Activated CD8-positive, alpha-beta memory T cell treated with anti-CD3 and anti-CD28 coated beads for 24 hours (primary cell): ENCODE measurements around the gene SP2.
A peak's percentile ranks its signal among the peaks of the same experiment; 100 is the strongest.

ENCODE experiments used
- DNase-seq: peaks from one replicate; pipeline ENCODE4 v3.0.0-alpha.2; 2020

Gene SP2

GRCh38 chr17:47895856-47896671, at the start of gene SP2:
Gene SP2 (plus strand): TSS chr17:47896236. CDS start chr17:47896287, 51 bp downstream.
- DNase-seq, result peak; percentile 100

DNA sequence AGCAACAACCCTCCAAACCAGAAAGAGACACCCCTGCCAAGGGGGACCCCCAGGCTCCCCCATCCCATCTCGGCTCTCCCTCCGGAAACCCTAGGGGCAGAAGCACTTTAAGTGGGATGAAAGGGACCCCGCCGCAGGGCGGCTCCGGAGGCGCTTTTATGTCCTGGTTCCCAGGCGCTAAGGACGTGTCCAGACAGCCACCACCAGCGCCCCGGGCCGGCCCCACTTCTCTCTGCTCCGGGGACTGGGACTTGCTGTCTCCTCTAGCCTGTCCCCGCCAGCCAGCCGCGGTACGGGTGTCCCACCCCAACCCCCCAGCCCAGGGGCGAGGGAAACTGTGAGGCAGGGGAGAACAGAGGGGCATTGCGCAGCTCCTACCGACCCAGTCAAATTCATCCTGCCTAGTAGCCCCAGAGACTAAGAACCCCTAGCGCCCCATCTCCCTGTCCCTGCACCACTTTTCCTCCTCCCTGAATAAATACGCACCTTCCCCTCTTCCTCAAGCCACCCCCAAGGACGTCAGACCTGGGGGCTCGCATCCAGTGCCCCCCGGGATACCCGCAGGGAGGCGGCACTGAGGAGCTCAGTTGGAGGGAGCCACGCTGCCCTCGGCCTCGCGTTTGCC, 49.2 kb upstream of the SP2 start:
- DNase-seq, result no peak

DNA sequence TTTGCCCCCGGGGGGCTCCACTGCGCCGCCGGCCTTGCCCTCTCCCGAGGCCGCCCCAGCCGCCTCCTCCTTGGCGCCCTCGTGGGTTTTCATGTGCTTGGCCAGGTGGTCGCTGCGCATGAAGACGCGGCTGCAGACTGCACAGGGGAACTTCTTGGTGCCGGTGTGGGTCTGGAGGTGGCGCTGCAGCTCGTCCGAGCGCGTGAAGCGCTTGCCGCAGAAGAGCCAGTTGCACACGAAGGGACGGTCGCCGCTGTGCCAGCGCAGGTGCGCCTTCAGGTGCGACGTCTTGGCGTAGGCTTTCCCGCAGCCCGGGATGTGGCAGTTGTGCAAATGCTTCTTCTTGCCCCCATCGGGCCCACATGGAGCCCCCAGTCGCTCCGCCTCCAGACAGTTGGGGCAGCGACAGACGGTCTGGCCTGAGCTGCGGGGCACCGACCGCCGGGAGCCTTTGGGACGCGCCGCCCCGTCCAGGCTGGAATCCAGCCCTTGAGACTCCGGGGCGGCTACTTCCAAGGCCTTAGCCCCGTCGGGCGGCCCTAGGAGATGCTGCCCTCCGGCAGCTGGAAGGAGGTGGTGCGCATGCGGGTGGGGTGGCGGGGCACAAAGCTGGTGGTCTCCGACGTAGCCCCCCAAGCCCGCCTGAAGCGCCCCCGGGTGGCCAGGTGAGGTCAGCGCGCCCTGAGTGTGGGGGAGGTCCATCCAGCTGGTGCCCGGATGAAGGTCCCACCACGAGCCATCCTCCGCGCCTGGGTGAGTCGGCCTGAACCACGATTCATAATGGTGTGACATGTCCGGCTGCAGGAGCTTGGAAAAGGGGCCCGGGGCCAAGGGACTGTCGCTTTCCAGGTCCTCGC, 48.5 kb upstream of the SP2 start:
- no peak for DNase-seq

GRCh38 chr17:47848198-47848513, 47.9 kb upstream of the SP2 start:
- DNase-seq, result no peak

- no peak for DNase-seq
Observed at GRCh38 chr17:47850373-47850691, 45.7 kb upstream of the SP2 start.

DNA sequence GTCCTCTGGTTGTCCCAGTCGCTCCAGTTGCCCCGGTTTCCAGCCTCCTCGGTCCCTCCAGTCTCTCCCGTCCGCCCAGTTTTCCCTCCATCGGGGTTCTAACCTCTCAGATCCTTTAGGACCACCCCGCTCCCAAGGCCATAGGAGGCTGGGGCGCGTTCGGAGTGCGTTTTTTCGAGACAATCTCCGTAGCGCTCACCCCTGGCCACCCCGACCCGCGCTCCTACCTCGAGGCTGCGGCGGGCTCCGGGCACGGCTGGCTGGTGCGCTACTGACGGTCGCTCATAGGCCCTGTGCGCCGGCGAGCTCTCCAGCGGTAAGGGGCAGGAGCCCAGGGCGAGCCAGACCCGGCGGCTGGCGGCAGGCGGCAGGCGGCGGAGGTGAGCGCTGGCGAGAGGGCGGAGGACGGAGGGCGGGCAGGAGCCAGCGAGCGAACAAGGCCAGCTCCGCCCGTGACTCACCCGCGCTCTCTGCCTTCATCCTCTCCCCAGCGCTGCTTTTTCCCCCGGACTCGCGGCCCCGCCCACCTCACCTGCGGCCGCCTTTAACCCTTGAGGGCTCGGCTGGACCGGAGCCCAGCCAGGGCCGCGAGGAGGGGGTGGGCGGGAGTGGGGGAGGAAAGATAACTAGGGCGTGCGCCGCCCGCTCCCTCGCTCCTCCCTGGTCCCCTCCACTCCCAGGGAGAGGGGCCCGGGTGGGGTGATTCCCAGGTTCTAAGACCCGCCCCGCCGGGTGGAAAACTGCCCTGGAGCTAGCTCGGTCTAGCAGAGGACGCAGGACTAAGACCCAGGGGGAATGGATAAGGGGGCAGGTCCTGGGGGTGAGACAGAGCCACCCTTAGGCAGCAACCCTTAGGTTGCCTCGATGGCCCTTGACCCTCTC, 45.1 kb upstream of the SP2 start, which contains the start of gene SP6:
Gene SP6, minus strand, starts transcription at position 472 of the 882 bp plus-strand sequence. CDS start 2,734 bp downstream, outside the sequence.
- peak; percentile 86 for DNase-seq

DNA sequence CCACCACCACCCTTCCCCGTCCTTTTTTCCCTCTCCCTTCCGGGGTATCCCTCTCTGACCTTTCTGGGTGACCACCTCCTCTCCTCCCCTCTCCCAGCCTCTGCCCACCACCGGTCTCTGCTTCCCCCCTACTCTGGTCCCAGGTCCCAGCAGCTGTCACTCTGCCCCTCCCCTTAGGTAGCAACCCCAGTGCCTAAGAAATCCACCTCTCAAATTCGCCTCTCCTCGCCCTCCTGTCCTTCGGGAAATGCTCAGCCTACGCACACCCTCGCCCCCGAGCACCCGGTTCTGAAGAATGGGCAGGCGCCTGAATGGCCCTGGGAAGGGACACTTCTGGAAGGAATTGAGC, 44.3 kb upstream of the SP2 start:
- no peak for DNase-seq

DNA sequence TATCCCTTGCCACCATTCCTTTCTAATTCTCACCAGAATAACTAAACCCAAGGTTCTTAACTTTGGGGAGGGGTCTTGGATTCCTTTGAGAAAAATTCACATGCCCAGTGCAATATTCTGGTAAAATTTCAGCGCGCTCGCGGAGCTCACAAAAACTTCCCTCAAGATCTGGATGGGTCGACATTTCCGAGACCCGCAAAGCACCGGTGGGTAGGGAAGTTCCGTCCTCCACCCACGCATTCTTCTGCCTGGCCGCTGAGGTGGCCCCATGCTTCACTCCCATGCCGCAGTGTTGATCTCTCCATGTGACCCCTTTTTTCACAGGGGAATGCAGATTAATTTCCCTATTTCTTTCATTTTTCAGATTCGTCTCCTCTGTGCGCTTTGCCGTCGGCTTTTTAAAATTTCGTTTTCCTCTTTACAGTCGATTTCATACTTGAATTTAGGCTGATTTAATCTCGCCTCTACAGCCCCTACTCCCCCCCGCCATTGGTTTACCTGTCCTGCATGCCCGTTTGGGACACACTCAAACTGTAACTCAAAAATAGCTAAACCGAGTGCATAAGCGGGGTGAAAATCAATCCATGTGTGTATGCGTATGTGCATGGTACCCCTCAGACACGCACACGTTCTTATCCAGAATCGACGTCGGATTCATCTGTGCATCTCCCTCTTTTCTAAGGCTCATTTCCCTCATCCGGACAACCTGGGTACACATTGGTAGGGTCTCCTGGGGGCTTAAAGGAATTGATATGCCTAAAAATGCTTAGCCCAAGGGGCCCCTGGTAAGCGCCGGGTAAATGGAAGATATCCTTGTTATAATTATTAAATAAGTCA, 43.7 kb upstream of the SP2 start:
- DNase-seq, result no peak

DNA sequence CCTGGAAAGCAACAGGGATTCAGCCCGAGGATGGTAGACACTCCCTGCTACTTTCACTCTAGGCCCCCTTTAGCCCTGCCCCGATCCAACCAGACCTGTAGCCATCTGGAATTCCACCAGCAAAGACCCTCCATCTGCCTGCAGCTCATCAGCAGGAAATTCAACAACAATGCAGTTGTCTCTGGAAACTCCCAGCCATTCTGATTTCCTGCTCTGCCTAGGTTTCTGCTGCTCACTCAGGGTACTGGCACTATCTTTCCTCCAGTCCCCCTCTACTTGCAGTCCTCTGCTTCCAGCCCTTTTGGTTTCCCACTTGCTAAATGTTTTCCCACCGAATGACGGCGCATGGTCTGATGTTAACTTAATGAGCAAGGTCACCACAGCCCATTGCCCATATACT, 42.4 kb upstream of the SP2 start:
- DNase-seq, result no peak

GRCh38 chr17:47855737-47856136, 40.3 kb upstream of the SP2 start:
- no peak for DNase-seq

- DNase-seq, result no peak
Observed at GRCh38 chr17:47856830-47857229, 39.2 kb upstream of the SP2 start.

- no peak for DNase-seq
Observed at GRCh38 chr17:47857551-47858455, 38.2 kb upstream of the SP2 start.

- DNase-seq, result no peak
Observed at GRCh38 chr17:47860386-47860785, 35.6 kb upstream of the SP2 start.

- DNase-seq, result no peak
Observed at GRCh38 chr17:47862621-47863440, 33.2 kb upstream of the SP2 start.

GRCh38 chr17:47864791-47865216, 31.2 kb upstream of the SP2 start:
- no peak for DNase-seq

- DNase-seq, result no peak
Observed at GRCh38 chr17:47866941-47867340, 29.1 kb upstream of the SP2 start.

GRCh38 chr17:47867813-47868533, 28.1 kb upstream of the SP2 start:
- DNase-seq, result no peak

DNA sequence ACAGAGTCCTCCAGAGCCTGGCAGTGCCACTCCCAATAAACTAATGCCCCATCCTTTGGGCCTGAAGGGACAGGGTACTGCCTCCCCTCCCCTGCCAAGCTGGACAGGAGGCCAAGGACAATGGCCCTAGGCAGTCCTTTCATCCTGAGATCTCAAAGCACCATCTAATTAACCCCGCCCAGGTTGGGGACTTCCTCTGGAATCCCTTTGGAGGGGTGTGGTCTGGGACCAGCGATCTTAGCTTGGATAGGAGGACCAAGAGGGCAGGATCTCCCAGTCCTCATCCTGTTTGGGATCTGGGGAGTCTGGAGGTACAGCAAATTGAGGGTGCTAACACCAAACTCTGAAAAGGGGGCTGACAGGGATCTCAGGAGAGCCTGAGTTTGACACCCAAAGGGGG, 26.9 kb upstream of the SP2 start:
- DNase-seq, result no peak

- DNase-seq, result no peak
Observed at GRCh38 chr17:47870056-47870455, 26.0 kb upstream of the SP2 start.
